PFSK-1 (cell line): Measurements from ENCODE around the gene HS6ST1.

Experiments used
- FOXP2 ChIP-seq: optimal IDR thresholded peaks from 2 replicates; pipeline ENCODE3; 2011; ENCODE audit warnings: borderline replicate concordance, control low read depth, inconsistent platforms; ENCODE audit not compliant: insufficient read depth; ENCODE audit errors: extremely low read length, extremely low read depth
- POLR2AphosphoS5 ChIP-seq: IDR thresholded peaks from 2 replicates; pipeline ENCODE4 v1.6.1; 2012; ENCODE audit warnings: low read depth, mild to moderate bottlenecking, control low read depth, low read length, moderate library complexity
- REST ChIP-seq, 2 experiments: IDR thresholded peaks; 2 replicates each; pipeline versions ENCODE4 v1.6.1 to v1.8.0; 2011 to 2012; ENCODE audit warnings: low read depth in 2 of 2, low read length in 2 of 2, control low read depth in 1 of 2, inconsistent platforms in 1 of 2, mild to moderate bottlenecking in 1 of 2, moderate library complexity in 1 of 2; ENCODE audit not compliant: insufficient read depth in 1 of 2
- SIN3A ChIP-seq: IDR thresholded peaks from 2 replicates; pipeline ENCODE4 v1.6.1; 2012; ENCODE audit warnings: mild to moderate bottlenecking, low read length, moderate library complexity, borderline replicate concordance; ENCODE audit not compliant: insufficient read depth
- TAF1 ChIP-seq: IDR thresholded peaks from 2 replicates; pipeline ENCODE4 v1.6.1; 2012; ENCODE audit warnings: low read length, control low read depth, borderline replicate concordance; ENCODE audit not compliant: insufficient read depth

Gene HS6ST1

DNA sequence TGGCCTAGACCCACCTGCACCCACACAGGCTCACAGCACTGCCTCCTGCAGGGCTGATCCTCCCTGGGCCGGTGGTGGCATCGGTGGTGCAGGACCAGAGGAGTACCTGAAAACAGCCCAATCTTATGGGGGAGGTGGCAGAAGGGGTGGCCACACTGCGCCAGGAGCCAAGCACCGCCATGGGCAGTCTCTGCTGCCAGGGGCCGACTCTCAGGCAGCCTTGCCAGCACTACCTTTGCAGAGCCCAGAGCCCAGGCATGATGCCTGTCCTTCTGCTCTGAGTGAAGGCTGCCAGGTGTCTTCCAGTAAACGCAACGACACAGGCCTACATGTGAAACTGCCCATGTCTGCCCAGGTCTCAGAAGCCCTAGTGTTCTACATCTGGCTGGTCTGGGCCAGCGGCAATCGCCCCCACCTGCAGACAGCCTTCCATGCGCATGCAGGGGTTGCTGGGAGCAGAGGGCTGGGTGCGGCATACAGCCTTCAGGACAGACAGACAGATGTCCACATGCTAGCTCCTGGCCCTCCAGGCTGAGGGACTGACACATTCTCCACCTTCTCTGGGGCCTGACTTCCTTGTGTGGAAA, 6.8 kb downstream of the HS6ST1 start:
- no peak for TF ChIP-seq TAF1
- TF ChIP-seq POLR2AphosphoS5 = no peak
- no peak for TF ChIP-seq SIN3A
- no peak for TF ChIP-seq REST (IDR thresholded peaks at IDR 0.05; ENCODE audit: insufficient read depth in 1 of 2, low read depth in 2 of 2, low read length in 2 of 2)
- TF ChIP-seq FOXP2 = no peak

DNA sequence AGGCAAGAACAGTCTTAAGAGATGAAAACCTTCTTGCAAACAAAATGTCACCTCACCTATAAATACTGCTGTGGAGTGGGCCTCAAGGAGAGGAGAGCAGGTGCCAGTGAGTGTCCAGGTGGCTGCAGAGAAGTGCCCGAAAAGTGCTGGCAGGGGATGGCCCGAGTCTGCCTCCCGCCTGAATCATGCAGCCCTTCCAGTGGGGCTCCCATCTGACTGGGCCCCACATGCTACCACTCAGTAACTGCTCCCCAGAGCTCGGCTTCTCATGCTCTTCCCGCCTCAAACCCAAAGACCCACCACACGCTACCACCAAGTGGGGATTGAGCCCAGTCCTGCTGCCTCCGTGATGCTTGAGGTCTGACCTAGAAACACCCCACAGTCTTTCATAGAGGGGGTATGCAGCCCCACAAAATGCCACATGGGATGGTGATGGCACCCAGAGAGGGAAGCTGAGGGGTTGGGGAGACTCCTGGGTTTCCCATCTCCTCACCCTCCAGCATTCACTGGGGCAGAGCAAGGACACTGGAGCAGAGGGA, 7.4 kb downstream of the HS6ST1 start:
- no peak for TF ChIP-seq REST (IDR thresholded peaks at IDR 0.05; ENCODE audit: insufficient read depth in 1 of 2, low read depth in 2 of 2, low read length in 2 of 2)
- TF ChIP-seq POLR2AphosphoS5 = no peak
- no peak for TF ChIP-seq TAF1
- no peak for TF ChIP-seq SIN3A
- no peak for TF ChIP-seq FOXP2

DNA sequence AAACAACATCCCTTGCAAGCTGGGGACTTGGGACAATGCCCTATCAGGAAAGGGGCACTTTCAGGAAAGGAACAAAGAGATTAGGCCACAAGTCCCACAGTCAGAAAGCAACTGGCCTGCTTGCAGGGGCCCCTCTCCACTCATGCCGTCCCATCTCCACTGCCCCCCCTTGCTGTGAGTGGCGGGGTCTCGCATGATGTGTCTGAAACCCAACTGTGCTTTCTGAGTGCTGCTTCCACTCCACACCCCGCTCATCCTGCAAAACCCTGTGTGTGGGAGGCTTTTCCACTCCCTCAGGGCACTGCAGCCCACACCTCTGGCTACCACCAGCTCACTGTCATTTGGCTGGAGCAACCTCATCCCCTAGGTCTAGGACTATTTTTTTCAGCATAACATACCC, 7.9 kb downstream of the HS6ST1 start:
- TF ChIP-seq POLR2AphosphoS5 (no peak), SIN3A (no peak), TAF1 (no peak), REST (IDR thresholded peaks at IDR 0.05; ENCODE audit: insufficient read depth in 1 of 2, low read depth in 2 of 2, low read length in 2 of 2) (no peak), FOXP2 (no peak)

- TF ChIP-seq POLR2AphosphoS5 (no peak), REST (IDR thresholded peaks at IDR 0.05; ENCODE audit: insufficient read depth in 1 of 2, low read depth in 2 of 2, low read length in 2 of 2) (no peak), TAF1 (no peak), FOXP2 (no peak), SIN3A (no peak)
Observed at GRCh38 chr2:128310094-128310716, 8.5 kb downstream of the HS6ST1 start.
